ENCODE results near the gene SRF.
"Not testable (repeated sequence)": the region's sequence is repeated elsewhere in the genome, so short reads cannot be mapped to it uniquely, and the experiment has no call there.

The SRF gene

GRCh38 chr6:43170931-43171706 is at the start of gene SRF:
TSS of gene SRF (plus strand) at chr6:43171269. CDS start at chr6:43171657, 388 bp downstream.
- peak; percentile 87 to 98 for DNase-seq

GRCh38 chr6:43122146-43122545 is 48.9 kb upstream of the SRF start:
- no peak for DNase-seq

GRCh38 chr6:43123461-43124314 is 47.4 kb upstream of the SRF start:
- DNase-seq = no peak

- DNase-seq = no peak
Measured at GRCh38 chr6:43124481-43124880, 46.6 kb upstream of the SRF start.

GRCh38 chr6:43125119-43125518 is 46.0 kb upstream of the SRF start:
- DNase-seq = no peak

- no peak for DNase-seq
Measured at GRCh38 chr6:43125555-43125954, 45.5 kb upstream of the SRF start.

GRCh38 chr6:43127180-43127579 is 43.9 kb upstream of the SRF start:
- no peak for DNase-seq

- no peak for DNase-seq
Measured at GRCh38 chr6:43127877-43128276, 43.2 kb upstream of the SRF start.

- no peak for DNase-seq
Measured at GRCh38 chr6:43128926-43129325, 42.1 kb upstream of the SRF start.

- no peak for DNase-seq
Measured at GRCh38 chr6:43129434-43130194, 41.5 kb upstream of the SRF start.

- DNase-seq = no peak
Measured at GRCh38 chr6:43130429-43130828, 40.6 kb upstream of the SRF start.

- not testable (repeated sequence) for DNase-seq
Measured at GRCh38 chr6:43131379-43131778, 39.7 kb upstream of the SRF start.

- DNase-seq = no peak
Measured at GRCh38 chr6:43138267-43138666, 32.8 kb upstream of the SRF start.

- DNase-seq = not testable (repeated sequence)
Measured at GRCh38 chr6:43139973-43140372, 31.1 kb upstream of the SRF start.

GRCh38 chr6:43141644-43142043 is 29.4 kb upstream of the SRF start:
- no peak for DNase-seq

GRCh38 chr6:43142101-43142500 is 29.0 kb upstream of the SRF start:
- DNase-seq = no peak

GRCh38 chr6:43143235-43144128 is 27.6 kb upstream of the SRF start:
- peak; percentile 18 to 80 for DNase-seq

- DNase-seq = no peak
Measured at GRCh38 chr6:43144879-43145278, 26.2 kb upstream of the SRF start.

- DNase-seq = no peak
Measured at GRCh38 chr6:43146261-43146660, 24.8 kb upstream of the SRF start.

GRCh38 chr6:43146709-43147688 is 24.1 kb upstream of the SRF start:
- no peak for DNase-seq

All from bone marrow (tissue), 2 donors.